ENCODE data around the gene TSPAN17.

The TSPAN17 gene

GRCh38 chr5:176674799-176675198 lies 27.5 kb downstream of the TSPAN17 start:
- TF ChIP-seq CTCF (IDR thresholded peaks at IDR 0.05; ENCODE audit: borderline replicate concordance, insufficient read depth, low read depth, low read length) = no peak
- no peak overlapping the region for H3K4me3 ChIP-seq (ENCODE audit: low read depth, low read length)

- no peak for TF ChIP-seq CTCF (IDR thresholded peaks at IDR 0.05; ENCODE audit: borderline replicate concordance, insufficient read depth, low read depth, low read length)
Observed at GRCh38 chr5:176675676-176676360, 28.5 kb downstream of the TSPAN17 start.

GRCh38 chr5:176676361-176676824 lies 29.1 kb downstream of the TSPAN17 start:
- no peak overlapping the region for H3K4me3 ChIP-seq (ENCODE audit: low read depth, low read length)

More at GRCh38 chr5:176675676-176676360, 28.5 kb downstream of the TSPAN17 start:
- H3K4me3 ChIP-seq (ENCODE audit: low read depth, low read length) = no peak overlapping the region

GRCh38 chr5:176677209-176677939 lies 30.1 kb downstream of the TSPAN17 start:
- no peak for TF ChIP-seq CTCF (IDR thresholded peaks at IDR 0.05; ENCODE audit: borderline replicate concordance, insufficient read depth, low read depth, low read length)
- H3K4me3 ChIP-seq (ENCODE audit: low read depth, low read length) = no peak overlapping the region

More at GRCh38 chr5:176676361-176676824, 29.1 kb downstream of the TSPAN17 start:
- no peak for TF ChIP-seq CTCF (IDR thresholded peaks at IDR 0.05; ENCODE audit: borderline replicate concordance, insufficient read depth, low read depth, low read length)

- no peak for TF ChIP-seq CTCF (IDR thresholded peaks at IDR 0.05; ENCODE audit: borderline replicate concordance, insufficient read depth, low read depth, low read length)
- no peak overlapping the region for H3K4me3 ChIP-seq (ENCODE audit: low read depth, low read length)
Observed at GRCh38 chr5:176678584-176678983, 31.3 kb downstream of the TSPAN17 start.

- no peak overlapping the region for H3K4me3 ChIP-seq (ENCODE audit: low read depth, low read length)
Observed at GRCh38 chr5:176679365-176680225, 32.3 kb downstream of the TSPAN17 start.

More at GRCh38 chr5:176679365-176680225, 32.3 kb downstream of the TSPAN17 start:
- no peak for TF ChIP-seq CTCF (IDR thresholded peaks at IDR 0.05; ENCODE audit: borderline replicate concordance, insufficient read depth, low read depth, low read length)
